ENCODE measurements around the gene TUT1.

The TUT1 gene

DNA sequence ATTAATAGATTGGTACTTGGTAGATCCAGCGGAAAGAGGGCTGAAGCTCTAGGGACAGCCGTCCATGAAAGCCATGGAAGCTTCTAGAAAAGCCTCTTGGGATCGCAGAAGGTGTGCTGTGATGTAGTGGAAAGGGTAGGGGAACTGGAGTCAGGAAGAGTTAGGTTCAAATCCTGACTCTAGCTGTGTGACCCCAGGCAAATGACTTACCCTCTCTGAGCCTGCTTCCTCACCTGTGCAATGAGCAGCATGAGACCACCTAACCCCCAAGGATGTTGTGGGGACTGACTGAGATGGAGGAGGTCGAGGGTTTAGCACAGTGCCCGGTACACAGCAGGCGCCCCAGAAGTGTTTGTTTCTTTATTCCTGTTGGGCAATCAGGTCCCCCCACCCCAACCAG is 19.1 kb upstream of the TUT1 start:
- TF ChIP-seq, protein P1, sequence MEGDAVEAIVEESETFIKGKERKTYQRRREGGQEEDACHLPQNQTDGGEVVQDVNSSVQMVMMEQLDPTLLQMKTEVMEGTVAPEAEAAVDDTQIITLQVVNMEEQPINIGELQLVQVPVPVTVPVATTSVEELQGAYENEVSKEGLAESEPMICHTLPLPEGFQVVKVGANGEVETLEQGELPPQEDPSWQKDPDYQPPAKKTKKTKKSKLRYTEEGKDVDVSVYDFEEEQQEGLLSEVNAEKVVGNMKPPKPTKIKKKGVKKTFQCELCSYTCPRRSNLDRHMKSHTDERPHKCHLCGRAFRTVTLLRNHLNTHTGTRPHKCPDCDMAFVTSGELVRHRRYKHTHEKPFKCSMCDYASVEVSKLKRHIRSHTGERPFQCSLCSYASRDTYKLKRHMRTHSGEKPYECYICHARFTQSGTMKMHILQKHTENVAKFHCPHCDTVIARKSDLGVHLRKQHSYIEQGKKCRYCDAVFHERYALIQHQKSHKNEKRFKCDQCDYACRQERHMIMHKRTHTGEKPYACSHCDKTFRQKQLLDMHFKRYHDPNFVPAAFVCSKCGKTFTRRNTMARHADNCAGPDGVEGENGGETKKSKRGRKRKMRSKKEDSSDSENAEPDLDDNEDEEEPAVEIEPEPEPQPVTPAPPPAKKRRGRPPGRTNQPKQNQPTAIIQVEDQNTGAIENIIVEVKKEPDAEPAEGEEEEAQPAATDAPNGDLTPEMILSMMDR (conservative IDR thresholded peaks at IDR 0.05): no peak
- TF ChIP-seq ZFX (IDR thresholded peaks at IDR 0.05): no peak
- no peak overlapping the region for H3K27ac ChIP-seq

DNA sequence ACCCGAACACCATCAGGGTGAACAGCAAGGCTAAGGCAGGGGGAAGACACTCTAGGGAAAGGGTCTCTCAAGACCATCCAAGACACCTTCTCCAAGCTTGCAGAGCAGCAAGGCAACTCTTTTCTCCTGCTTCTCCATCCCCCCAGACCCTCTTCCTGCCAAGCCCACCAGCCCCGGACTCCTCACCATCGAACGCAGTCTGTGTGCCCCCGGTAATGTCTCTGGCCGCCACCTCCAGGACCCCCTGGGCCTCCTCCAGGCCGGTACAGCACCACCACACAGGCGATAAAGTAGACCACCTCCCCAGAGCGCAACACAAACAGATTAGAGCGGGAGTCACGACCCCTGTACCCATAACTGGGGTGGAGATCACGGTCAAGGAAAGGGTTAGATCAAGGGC is 17.5 kb upstream of the TUT1 start:
- no peak overlapping the region for H3K27ac ChIP-seq
- TF ChIP-seq ZFX (IDR thresholded peaks at IDR 0.05): no peak
- TF ChIP-seq, protein P1 (conservative IDR thresholded peaks at IDR 0.05): no peak

DNA sequence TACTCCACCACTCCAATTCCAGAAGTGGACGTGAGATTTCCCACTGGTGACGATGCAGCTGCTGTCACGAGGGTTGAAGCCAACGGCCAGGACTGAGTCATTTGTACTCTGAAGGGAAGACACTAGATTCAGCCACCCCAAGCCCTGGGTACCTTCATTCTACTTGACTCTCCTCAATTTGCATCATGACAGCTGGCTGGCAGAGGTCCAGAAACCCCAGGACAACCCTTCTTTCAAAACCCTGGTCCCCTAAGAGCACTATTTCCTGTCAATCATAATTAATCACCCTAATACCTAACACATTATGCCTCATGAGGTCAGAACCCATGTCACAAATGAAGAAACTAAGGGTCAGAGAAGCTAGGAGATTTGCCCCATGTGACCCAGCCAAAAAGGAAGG is 16.4 kb upstream of the TUT1 start:
- no peak for TF ChIP-seq ZFX (IDR thresholded peaks at IDR 0.05)
- TF ChIP-seq, protein P1 (conservative IDR thresholded peaks at IDR 0.05): no peak
- H3K27ac ChIP-seq: no peak overlapping the region

DNA sequence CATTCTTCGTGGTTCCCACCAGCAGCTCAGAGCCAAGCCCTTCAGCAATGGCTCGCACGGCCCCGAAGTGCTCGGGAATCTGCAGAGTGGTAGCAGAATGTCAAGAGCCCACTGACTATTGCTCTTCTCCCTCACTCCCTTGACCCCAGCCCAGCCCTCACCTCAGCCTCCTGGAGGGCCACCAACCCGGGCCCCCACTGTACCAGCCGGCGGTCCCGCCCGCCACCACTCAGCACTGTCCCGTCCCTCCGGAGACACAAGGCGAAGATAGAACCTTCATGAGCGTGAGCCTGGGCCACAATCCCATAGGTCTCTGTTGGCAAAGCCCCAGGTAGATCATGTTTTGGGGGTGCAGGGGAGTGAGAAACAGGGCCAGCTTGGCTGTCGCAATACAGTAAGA is 14.6 kb upstream of the TUT1 start:
- no peak overlapping the region for H3K27ac ChIP-seq
- no peak for TF ChIP-seq ZFX (IDR thresholded peaks at IDR 0.05)
- TF ChIP-seq, protein P1 (conservative IDR thresholded peaks at IDR 0.05): no peak

DNA sequence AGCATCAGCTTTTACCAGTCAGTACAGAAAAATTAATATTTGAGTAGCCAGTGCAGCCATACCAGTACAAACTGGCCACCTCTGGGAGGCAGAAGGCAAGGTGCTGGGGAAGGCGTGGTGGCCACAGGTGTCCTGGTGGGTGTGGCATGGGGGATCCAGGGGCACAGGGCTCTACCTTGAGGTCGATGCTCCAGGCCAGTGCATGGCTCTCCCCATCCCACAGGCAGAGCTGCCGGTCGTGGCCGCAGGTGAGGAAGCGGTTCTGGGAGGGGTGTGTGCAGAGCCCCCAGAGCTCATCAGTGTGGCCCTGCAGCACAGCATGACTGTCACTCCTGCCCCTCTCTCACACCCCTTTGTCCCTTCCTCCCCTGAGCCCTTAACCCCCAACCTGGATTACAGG is 14.1 kb upstream of the TUT1 start:
- no peak overlapping the region for H3K27ac ChIP-seq
- TF ChIP-seq ZFX (IDR thresholded peaks at IDR 0.05): no peak
- TF ChIP-seq, protein P1 (conservative IDR thresholded peaks at IDR 0.05): no peak

DNA sequence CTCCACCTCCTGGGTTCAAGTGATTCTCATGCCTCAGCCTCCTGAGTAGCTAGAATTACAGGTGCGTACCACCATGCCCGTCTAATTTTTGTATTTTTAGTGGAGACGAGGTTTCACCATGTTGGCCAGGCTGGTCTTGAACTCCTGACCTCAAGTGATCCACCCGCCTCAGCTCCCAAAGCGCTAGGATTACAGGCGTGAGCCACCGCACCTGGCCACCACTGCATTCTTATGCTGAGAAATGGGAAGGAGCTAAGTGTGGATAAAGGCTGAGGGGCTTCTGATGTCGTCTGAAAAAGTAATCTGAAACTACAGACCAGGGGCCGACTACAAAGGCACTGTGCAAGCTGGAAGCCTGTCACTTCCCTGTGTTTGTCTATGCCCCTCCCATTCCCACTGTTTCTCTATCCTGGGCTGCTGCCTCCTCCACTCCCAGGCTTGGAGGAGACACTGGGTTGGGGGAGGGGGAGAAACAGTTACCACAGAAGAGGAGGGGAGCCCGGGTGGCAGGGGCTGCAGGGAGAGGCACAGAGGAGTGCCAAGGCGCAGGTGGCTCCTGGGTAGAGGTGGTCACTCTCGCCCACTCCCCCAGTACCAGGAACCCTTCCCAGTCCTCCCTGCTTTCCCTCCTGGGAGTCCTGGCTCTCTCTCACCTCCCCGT is 13.3 kb upstream of the TUT1 start:
- TF ChIP-seq ZFX (IDR thresholded peaks at IDR 0.05): no peak
- TF ChIP-seq, protein P1 (conservative IDR thresholded peaks at IDR 0.05): no peak
- no peak overlapping the region for H3K27ac ChIP-seq

DNA sequence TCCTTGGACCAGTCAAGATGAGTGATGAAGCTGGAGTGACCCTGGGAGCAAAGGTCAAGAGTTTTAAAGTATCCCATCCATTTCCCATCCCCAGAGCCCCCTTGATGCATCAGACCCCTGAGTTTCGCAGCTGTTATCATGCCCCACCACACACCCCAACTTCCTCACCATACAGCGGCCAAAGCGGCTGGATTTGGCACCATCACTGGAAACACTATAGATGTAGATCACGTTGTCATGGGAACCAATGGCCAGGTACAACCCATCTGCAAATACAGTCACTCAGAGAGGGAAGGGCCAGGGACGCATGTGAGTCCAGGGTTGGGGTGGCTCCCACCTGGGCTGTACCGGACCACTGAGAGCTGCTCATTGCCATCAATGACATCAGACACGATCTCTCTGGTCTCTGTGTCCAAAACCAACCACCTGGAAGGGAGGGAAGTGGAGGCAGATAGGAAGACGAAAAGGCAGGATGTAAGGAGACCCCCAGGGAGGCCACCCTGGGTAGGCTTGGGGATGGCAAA is 12.5 kb upstream of the TUT1 start:
- TF ChIP-seq, protein P1 (conservative IDR thresholded peaks at IDR 0.05): no peak
- TF ChIP-seq ZFX (IDR thresholded peaks at IDR 0.05): no peak
- H3K27ac ChIP-seq: no peak overlapping the region
